ENCODE measurements around the gene BRPF1. TPM values are rescaled to one million over a fixed set of nuclear protein-coding genes. Genes with fewer than 3 reads are reported as not detected.

The BRPF1 gene
- total RNA-seq, 1 experiment from 2014 or later = 23.6 TPM

DNA sequence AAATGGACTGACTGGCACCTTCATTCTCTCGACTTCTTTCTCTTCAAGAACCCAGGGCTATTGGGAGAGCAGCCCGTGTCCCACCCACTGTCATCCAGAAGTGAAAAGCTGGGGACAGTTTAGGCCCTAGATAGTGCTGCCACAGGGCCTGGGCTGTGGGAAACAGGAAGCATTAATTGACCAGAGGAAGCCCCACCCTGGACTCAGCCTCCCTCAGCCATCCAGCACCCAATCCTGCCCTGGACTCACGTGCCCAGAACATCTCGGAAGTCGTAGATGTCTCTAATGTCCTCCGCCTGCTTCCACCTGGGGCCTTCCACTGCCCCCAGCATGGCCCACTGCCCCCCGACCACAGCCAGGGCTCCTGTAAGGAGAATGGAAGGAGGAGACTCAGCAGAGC, 35.9 kb downstream of the BRPF1 start:
- peaks cover 0 to 7% of the 10 kb centered on the region in 2 experiments; a peak in 1 of 4 replicates for H3K36me3 ChIP-seq (ENCODE audit: control insufficient read depth in 1 of 2, insufficient read depth in 2 of 2, low read length in 2 of 2)
- H3K4me1 ChIP-seq (ENCODE audit: control insufficient read depth in 1 of 2, insufficient read depth in 2 of 2, low read length in 2 of 2) = peaks cover 4 to 24% of the 10 kb centered on the region in 2 experiments
- H4K20me1 ChIP-seq (ENCODE audit: insufficient read depth) = no peaks in the 10 kb centered on the region
- ChIA-PET POLR2A (no interaction called here), RAD21 (ENCODE audit: low non-redundant PET in 1 of 2, low total read pairs in 2 of 2, uncharacterized antibody in 2 of 2, unreplicated experiment in 2 of 2) (no interaction called here), CTCF (no interaction called here)
- no peaks in the 10 kb centered on the region for H3K27me3 ChIP-seq (ENCODE audit: insufficient read depth, low read length)
- TF ChIP-seq POLR2A (IDR thresholded peaks at IDR 0.05; ENCODE audit: borderline replicate concordance, extremely low read depth, insufficient read depth, insufficient read length) (no peak), YY1 (IDR thresholded peaks at IDR 0.05; ENCODE audit: extremely low read depth, insufficient replicate concordance, low read depth, low read length) (no peak), RAD21 (IDR thresholded peaks at IDR 0.05; ENCODE audit: low read depth) (no peak), JUND (IDR thresholded peaks at IDR 0.05) (no peak), CTCF (IDR thresholded peaks at IDR 0.05 in 2 of 3, conservative IDR thresholded peaks at IDR 0.05 in 1 of 3; ENCODE audit: borderline replicate concordance in 1 of 3, insufficient read depth in 1 of 3, low read depth in 2 of 3, low read length in 2 of 3) (no peak), TCF7L2 (IDR thresholded peaks at IDR 0.05; ENCODE audit: borderline replicate concordance, extremely low read depth, insufficient read depth, insufficient read length) (no peak), CBX3 (IDR thresholded peaks at IDR 0.05; ENCODE audit: low read depth) (no peak), ELF1 (IDR thresholded peaks at IDR 0.05; ENCODE audit: borderline replicate concordance, low read depth) (no peak), MAX (IDR thresholded peaks at IDR 0.05) (no peak), SRF (IDR thresholded peaks at IDR 0.05; ENCODE audit: low read depth) (no peak)
- TF ChIP-seq, protein P1, sequence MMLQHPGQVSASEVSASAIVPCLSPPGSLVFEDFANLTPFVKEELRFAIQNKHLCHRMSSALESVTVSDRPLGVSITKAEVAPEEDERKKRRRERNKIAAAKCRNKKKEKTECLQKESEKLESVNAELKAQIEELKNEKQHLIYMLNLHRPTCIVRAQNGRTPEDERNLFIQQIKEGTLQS (IDR thresholded peaks at IDR 0.05) = no peak
- TF ChIP-seq, protein P2, sequence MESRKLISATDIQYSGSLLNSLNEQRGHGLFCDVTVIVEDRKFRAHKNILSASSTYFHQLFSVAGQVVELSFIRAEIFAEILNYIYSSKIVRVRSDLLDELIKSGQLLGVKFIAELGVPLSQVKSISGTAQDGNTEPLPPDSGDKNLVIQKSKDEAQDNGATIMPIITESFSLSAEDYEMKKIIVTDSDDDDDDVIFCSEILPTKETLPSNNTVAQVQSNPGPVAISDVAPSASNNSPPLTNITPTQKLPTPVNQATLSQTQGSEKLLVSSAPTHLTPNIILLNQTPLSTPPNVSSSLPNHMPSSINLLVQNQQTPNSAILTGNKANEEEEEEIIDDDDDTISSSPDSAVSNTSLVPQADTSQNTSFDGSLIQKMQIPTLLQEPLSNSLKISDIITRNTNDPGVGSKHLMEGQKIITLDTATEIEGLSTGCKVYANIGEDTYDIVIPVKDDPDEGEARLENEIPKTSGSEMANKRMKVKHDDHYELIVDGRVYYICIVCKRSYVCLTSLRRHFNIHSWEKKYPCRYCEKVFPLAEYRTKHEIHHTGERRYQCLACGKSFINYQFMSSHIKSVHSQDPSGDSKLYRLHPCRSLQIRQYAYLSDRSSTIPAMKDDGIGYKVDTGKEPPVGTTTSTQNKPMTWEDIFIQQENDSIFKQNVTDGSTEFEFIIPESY (IDR thresholded peaks at IDR 0.05; ENCODE audit: extremely low read depth, insufficient replicate concordance, low read length) = no peak
- no TSS peak for BruUV-seq (replicated peaks)
- intact Hi-C loops (cut with micrococcal nuclease) = no loop called here
- no peak overlapping the region for H2AFZ ChIP-seq (ENCODE audit: low read depth, low read length, poor library complexity, severe bottlenecking)
- peaks cover 7% of the 10 kb centered on the region; the same call in 1 of the 2 replicates for H3K79me2 ChIP-seq (ENCODE audit: insufficient read depth, low read length)
- no peak overlapping the region for H3K9ac ChIP-seq (ENCODE audit: low read length)
- no peak for ATAC-seq
- H3K9me3 ChIP-seq (ENCODE audit: control insufficient read depth in 1 of 2, insufficient read depth in 1 of 2, low read depth in 1 of 2, low read length in 2 of 2) = no peaks in the 10 kb centered on the region
- no peaks in the 10 kb centered on the region for H3K9me2 ChIP-seq (ENCODE audit: insufficient read depth)
- no peak overlapping the region for H3K4me2 ChIP-seq (ENCODE audit: low read length)
- DNase-seq (ENCODE audit: low read depth, low spot score) = no peak
- H3K4me3 ChIP-seq (replicated peaks in 1 of 2; ENCODE audit: low read depth in 1 of 2, low read length in 2 of 2) = no peak overlapping the region
- no peak overlapping the region for H3K27ac ChIP-seq (ENCODE audit: low read depth, low read length)
